ENCODE results near the gene APLP1.

- TF ChIP-seq CTCF (IDR thresholded peaks at IDR 0.05; ENCODE audit: extremely low read depth in 1 of 2, insufficient read depth in 1 of 2, low read depth in 1 of 2, low read length in 2 of 2) (no peak), EZH2 (IDR thresholded peaks at IDR 0.05; ENCODE audit: borderline replicate concordance, low read depth, low read length, severe bottlenecking) (no peak), POLR2A (IDR thresholded peaks at IDR 0.05; ENCODE audit: low read depth, low read length) (no peak), FOS (IDR thresholded peaks at IDR 0.05; ENCODE audit: borderline replicate concordance, insufficient read depth, low read length) (no peak), MAX (IDR thresholded peaks at IDR 0.05; ENCODE audit: insufficient read depth, insufficient read length) (no peak)
These were observed 35.3 kb downstream of the APLP1 start for GRCh38 chr19:35903550-35904179.
